NK-92 treated with Interleukin-12 subunit alpha and Interleukin-12 subunit beta, amount 100 ng/mL, for 24 hours (cell line): ENCODE data around the gene RASL11A.
"Not testable (repeated sequence)": the region's sequence is repeated elsewhere in the genome, so short reads cannot be mapped to it uniquely, and the experiment has no call there.

Experiments used
- DNase-seq: peaks from one replicate; lab custom pipeline; 2025; lab: John Stamatoyannopoulos, UW

The RASL11A gene

GRCh38 chr13:27300941-27301586 lies 30.4 kb downstream of the RASL11A start:
- no peak for DNase-seq

GRCh38 chr13:27302643-27303262 lies 32.1 kb downstream of the RASL11A start:
- no peak for DNase-seq

- no peak for DNase-seq
Observed at GRCh38 chr13:27304099-27304498, 33.5 kb downstream of the RASL11A start.

- no peak for DNase-seq
Observed at GRCh38 chr13:27304611-27305010, 34.0 kb downstream of the RASL11A start.

- no peak for DNase-seq
Observed at GRCh38 chr13:27306364-27306763, 35.7 kb downstream of the RASL11A start.

GRCh38 chr13:27308941-27309340 lies 38.3 kb downstream of the RASL11A start:
- no peak for DNase-seq

GRCh38 chr13:27309401-27309958 lies 38.9 kb downstream of the RASL11A start:
- DNase-seq: no peak

GRCh38 chr13:27309967-27310598 lies 39.5 kb downstream of the RASL11A start:
- DNase-seq: no peak

- no peak for DNase-seq
Observed at GRCh38 chr13:27310946-27311345, 40.3 kb downstream of the RASL11A start.

- no peak for DNase-seq
Observed at GRCh38 chr13:27311518-27312210, 41.0 kb downstream of the RASL11A start.

GRCh38 chr13:27313770-27314169 lies 43.1 kb downstream of the RASL11A start:
- no peak for DNase-seq

- DNase-seq: no peak
Observed at GRCh38 chr13:27319404-27319803, 48.8 kb downstream of the RASL11A start.

- DNase-seq: no peak
Observed at GRCh38 chr13:27321468-27322431, 51.1 kb downstream of the RASL11A start.

- not testable (repeated sequence) for DNase-seq
Observed at GRCh38 chr13:27322443-27322842, 51.8 kb downstream of the RASL11A start.
